Keratinocyte (primary cell): Measurements from ENCODE around the gene MFAP4.

Experiments
- EZH2 ChIP-seq: IDR thresholded peaks from one replicate; pipeline ENCODE4 v1.6.1; 2012; ENCODE audit warnings: inconsistent platforms, mild to moderate bottlenecking, low read length, moderate library complexity
- TF ChIP-seq, protein P1 (sequence below), 3 experiments: IDR thresholded peaks in 1 of 3; conservative IDR thresholded peaks in 1 of 3; optimal IDR thresholded peaks in 1 of 3; 2 replicates in 2 of 3; 3 replicates in 1 of 3; pipeline versions ENCODE3 to v1.5.1; 2011; ENCODE audit warnings: low read length in 3 of 3, mild to moderate bottlenecking in 3 of 3, moderate library complexity in 2 of 3, control low read depth in 1 of 3, inconsistent platforms in 1 of 3; ENCODE audit not compliant: insufficient read depth in 2 of 3; ENCODE audit errors: extremely low read depth in 1 of 3

DNA sequence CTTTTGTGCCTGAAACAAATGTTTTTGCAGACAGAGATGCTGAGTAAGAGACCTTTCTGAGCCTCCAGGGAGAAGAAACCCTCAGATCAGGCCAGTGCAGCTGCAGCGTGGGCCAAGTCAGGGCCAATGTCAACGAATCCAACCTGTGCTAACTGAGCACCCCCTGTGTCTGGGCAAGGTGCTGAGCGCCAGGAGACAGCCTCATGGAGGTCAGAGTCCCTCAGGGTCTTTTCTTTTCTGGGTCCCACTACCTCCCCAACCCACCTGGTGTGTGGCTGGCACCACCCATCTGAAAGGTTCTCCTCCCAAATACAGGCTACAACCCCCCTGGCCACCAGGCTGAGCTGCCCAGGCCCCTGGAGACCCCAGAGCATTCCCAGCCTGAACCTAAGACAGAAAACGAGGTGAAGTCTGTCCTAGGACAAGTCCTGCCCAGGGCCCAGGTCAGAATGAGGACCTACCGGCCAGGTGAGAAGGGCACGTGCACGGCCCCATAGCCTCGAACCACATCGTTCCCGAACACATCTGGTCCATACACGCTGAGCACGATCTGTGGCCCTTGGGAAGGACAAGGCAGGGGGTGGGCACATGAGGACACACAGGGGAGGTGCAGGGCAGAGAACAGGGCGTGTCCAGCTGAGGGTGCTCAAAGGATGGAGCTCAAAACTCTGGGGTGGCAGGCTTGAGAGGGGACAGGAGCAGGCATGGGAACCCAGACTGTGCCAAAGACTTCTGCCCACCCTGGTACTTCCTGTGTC lies 39.5 kb downstream of the MFAP4 start:
- TF ChIP-seq, protein P1, sequence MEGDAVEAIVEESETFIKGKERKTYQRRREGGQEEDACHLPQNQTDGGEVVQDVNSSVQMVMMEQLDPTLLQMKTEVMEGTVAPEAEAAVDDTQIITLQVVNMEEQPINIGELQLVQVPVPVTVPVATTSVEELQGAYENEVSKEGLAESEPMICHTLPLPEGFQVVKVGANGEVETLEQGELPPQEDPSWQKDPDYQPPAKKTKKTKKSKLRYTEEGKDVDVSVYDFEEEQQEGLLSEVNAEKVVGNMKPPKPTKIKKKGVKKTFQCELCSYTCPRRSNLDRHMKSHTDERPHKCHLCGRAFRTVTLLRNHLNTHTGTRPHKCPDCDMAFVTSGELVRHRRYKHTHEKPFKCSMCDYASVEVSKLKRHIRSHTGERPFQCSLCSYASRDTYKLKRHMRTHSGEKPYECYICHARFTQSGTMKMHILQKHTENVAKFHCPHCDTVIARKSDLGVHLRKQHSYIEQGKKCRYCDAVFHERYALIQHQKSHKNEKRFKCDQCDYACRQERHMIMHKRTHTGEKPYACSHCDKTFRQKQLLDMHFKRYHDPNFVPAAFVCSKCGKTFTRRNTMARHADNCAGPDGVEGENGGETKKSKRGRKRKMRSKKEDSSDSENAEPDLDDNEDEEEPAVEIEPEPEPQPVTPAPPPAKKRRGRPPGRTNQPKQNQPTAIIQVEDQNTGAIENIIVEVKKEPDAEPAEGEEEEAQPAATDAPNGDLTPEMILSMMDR (optimal IDR thresholded peaks at IDR 0.05 in 1 of 3, IDR thresholded peaks at IDR 0.05 in 1 of 3, conservative IDR thresholded peaks at IDR 0.05 in 1 of 3; ENCODE audit: extremely low read depth in 1 of 3, insufficient read depth in 2 of 3, low read length in 3 of 3) = no peak
- TF ChIP-seq EZH2 = no peak
